ENCODE results near the gene MLF2. TPM values are rescaled to one million over a fixed set of nuclear protein-coding genes. Genes with fewer than 3 reads are reported as not detected.
A peak's percentile ranks its signal among the peaks of the same experiment; 100 is the strongest.

Gene MLF2
- polyA plus RNA-seq, 3 donors from 2014 or later = 102 to 165 (median 155) TPM

DNA sequence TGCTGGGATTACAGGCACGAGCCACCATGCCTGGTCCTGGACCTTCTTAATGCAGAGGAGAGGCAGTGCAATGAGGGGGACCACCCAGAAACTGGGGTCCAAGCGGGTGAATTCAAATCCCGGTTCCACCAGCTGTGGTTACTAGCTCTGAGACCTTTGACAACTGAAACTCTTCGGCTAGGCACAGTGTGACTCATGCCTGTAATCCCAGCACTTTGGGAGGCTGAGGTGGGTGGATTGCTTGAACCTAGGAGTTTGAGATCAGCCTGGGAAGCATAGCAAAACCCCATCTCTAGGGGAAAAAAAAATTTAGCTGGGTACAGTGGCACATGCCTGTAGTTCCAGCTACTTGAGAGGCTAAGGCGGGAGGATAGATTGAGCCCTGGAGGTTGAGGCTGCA lies 31.4 kb upstream of the MLF2 start:
- Mint-ChIP-seq H3K27me3 (ENCODE audit: low read depth in 3 of 3) (peaks cover 4 to 7% (median 6%) of the 10 kb centered on the region in 3 donors), H3K9me3 (no peaks in the 10 kb centered on the region), H3K4me3 (no peak overlapping the region), H3K36me3 (no peaks in the 10 kb centered on the region), H3K27ac (no peak overlapping the region), H3K4me1 (no peaks in the 10 kb centered on the region)
- DNase-seq = no peak

DNA sequence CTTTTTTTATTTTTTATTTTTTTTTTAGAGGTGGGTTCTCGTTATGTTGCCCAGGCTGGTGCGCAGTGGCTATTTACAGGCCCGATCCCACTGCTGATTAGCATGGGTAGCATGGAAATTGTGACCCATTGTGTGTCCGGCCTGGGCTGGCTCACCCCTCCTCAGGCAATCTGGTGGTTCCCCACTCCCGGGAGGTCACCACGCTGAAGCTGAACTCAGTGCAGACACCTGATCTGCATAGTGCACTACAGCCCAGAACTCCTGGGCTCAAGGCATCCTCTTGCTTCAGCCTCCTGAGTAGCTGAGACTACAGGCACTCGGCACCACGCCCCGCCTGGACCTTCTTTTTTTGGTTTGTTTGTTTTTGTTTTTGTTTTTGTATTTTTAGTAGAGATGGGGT lies 30.9 kb upstream of the MLF2 start:
- Mint-ChIP-seq H3K4me1 (peaks cover 3 to 4% of the 10 kb centered on the region in 2 donors), H3K9me3 (no peaks in the 10 kb centered on the region), H3K36me3 (no peaks in the 10 kb centered on the region), H3K27me3 (ENCODE audit: low read depth in 3 of 3) (peaks cover 1 to 7% (median 6%) of the 10 kb centered on the region in 3 donors), H3K27ac (no peak overlapping the region), H3K4me3 (no peak overlapping the region)
- no peak for DNase-seq

DNA sequence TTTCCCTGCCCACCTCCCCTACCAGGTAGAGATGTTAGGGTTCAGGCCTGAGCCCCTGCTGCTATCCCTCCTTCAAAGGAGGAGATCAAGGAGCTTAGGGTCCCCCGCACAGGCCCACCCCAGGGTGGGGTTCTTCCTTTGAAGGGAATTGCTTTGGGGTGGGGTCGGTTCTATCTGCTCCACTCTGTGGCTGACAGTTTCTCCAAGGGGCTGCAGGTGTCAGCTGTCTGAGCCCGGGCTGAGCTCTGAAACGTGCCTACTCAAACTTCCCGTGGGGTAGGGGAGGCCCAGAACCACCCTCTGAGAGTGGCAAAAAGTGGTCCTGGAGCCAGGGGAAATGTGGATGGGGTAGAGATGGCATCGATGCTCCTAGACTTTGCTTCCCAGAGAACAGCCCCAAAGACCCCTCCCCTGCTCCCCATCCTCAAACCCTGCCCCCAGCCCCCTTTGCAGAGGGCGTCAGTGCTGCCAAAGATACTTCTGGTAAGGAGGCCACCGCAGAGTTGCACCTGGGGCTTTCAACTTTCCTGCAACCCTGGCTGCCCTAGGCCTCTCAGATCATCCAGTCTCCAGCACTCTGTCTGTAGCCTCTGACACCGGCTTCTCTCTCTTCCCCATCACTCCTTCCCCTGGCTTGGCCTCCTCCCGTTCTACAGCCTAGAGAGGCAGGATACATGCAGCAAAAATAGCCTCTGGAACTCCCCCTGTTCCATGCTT lies 30.1 kb upstream of the MLF2 start:
- H3K9me3 Mint-ChIP-seq = no peaks in the 10 kb centered on the region
- peaks cover 8 to 11% of the 10 kb centered on the region in 2 donors for H3K4me1 Mint-ChIP-seq
- H3K27ac Mint-ChIP-seq = no peak overlapping the region
- DNase-seq = no peak
- H3K27me3 Mint-ChIP-seq (ENCODE audit: low read depth in 3 of 3) = peaks cover 5 to 11% (median 7%) of the 10 kb centered on the region in 3 donors
- H3K36me3 Mint-ChIP-seq = no peaks in the 10 kb centered on the region
- no peak overlapping the region for H3K4me3 Mint-ChIP-seq

DNA sequence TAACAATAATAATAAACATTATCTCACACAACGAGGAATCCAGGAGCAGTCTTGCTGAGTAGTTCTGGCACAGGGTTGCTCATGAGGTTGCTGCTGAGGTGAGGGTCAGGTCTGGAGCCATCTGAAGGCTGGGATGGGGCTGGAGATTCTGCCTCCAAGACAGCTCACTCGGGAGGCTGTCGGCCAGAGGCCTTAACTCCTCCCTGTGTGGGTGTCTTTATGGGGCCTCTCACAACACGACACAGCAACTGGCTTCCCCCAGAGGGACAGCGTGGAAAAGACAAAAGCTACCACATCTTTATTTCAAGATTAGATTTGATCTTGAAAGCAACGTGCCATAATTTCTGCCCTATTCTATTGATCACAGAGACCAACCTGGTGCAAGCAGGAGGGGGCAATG lies 29.2 kb upstream of the MLF2 start:
- Mint-ChIP-seq H3K36me3 (no peaks in the 10 kb centered on the region), H3K4me3 (no peak overlapping the region), H3K27ac (no peak overlapping the region), H3K9me3 (no peaks in the 10 kb centered on the region), H3K4me1 (peaks cover 8 to 11% of the 10 kb centered on the region in 2 donors), H3K27me3 (ENCODE audit: low read depth in 3 of 3) (peaks cover 5 to 11% (median 7%) of the 10 kb centered on the region in 3 donors)
- DNase-seq = no peak

DNA sequence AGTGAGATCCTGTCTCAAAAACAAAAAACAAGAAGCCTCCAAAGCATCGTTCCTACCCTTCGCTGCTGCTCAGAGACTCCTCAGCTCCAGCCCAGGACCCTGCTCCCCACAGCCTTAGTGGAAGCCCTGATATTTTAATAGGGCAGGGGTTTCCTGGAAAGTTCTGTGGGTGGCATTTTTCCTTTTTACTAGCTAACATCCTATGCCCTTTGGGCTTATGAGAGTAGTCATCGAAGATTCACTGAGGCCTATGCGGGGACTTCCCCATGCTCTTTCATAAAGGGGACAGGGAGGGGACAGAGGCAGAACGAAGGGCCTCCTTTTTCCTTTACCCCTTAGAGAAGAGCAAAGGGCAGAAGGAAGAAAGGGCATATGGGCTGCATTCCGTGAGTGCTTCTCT lies 27.6 kb upstream of the MLF2 start:
- DNase-seq = no peak
- H3K36me3 Mint-ChIP-seq = no peaks in the 10 kb centered on the region
- no peaks in the 10 kb centered on the region for H3K9me3 Mint-ChIP-seq
- H3K4me1 Mint-ChIP-seq = peaks cover 8 to 11% of the 10 kb centered on the region in 2 donors
- no peak overlapping the region for H3K4me3 Mint-ChIP-seq
- H3K27ac Mint-ChIP-seq = no peak overlapping the region
- H3K27me3 Mint-ChIP-seq (ENCODE audit: low read depth in 3 of 3) = peaks cover 7 to 9% (median 7%) of the 10 kb centered on the region in 3 donors

DNA sequence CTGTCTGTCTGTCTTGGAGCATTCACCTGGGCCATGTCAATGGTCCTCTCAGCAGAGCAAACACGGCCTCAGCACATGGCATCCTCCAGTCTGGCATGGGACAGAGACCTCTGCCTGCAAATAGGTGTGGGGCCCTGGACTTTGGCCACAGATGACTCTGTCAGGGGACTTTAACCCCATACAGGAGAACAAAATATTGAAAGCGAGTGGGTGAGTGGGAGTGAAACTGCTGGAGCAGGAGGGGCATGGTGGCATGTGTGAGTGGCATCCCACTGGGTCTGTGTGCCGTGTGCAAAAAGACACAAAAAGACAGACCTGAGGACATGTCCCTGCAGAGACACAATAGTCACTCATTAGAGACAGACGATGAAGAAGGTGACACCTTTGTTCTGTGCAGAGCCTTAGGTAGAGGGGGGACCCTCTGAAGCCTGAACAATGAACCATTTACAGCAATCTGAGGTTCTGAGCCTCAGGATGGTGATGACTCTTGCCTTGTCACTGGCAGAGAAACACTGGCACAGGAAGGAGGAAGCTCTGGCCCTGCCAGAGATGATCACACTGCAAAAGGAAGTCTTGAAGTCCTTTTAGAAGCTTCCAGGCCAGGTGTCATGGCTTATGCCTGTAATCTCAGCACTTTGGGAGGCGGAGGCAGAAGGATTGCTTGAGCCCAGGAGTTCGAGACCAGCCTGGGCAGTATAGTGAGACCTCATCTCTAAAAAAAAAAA lies 26.9 kb upstream of the MLF2 start:
- peaks cover 10 to 11% of the 10 kb centered on the region in 2 donors for H3K4me1 Mint-ChIP-seq
- H3K9me3 Mint-ChIP-seq = no peaks in the 10 kb centered on the region
- no peak overlapping the region for H3K4me3 Mint-ChIP-seq
- peaks cover 7 to 9% (median 8%) of the 10 kb centered on the region in 3 donors for H3K27me3 Mint-ChIP-seq (ENCODE audit: low read depth in 3 of 3)
- DNase-seq = no peak
- no peak overlapping the region for H3K27ac Mint-ChIP-seq
- H3K36me3 Mint-ChIP-seq = no peaks in the 10 kb centered on the region

DNA sequence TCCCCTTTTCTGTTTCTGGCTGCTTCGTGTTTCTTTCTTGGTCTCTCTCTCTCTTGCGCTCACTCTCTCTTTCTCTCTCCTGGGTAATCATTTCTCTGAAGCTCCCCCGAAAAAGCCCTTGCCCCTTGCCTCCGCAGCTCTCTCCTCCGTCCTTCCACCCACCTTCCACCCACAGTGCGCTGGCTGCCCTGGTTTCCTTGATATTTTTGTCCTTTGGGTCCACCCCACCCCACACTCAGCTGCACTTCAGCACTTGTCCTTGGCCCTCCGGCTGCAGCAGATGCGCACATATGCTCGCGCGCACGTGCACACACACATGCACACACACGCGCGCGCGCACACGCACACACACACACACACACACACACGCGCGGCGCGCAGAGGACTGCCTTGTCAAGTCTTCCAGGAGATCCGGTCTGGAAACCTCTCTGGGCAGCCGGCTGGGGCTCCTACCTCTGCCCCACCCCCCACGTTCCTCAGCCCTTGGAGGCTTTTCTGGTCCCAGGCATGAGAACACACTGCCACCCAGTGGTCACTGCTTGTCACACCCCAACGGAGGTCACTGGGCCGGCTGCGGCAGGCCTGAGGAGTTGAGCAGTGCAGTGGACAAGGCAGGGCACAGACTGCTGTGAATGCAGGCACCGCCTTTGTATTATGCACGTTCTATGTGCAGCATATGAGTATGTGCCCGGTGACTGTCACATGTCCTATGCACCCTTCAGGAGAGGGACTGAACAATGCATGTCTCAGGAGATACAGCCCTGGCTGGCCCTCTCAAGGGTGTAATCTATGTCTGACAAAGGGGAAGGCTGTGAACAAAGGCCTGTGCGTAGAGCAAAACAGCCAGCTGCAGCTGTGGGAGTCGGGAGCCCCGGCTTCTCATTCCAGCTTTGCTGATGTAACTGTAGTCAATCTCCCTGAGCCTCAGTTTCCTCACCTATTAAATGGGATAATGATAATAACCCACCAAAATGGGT lies 25.9 kb upstream of the MLF2 start:
- H3K4me3 Mint-ChIP-seq = peak overlapping the region; percentile 79 to 88 (median 81)
- peaks cover 7 to 11% (median 9%) of the 10 kb centered on the region in 3 donors for H3K27me3 Mint-ChIP-seq (ENCODE audit: low read depth in 3 of 3)
- peak; percentile 82 to 87 (median 84) for DNase-seq
- peaks cover 11 to 14% of the 10 kb centered on the region in 2 donors for H3K4me1 Mint-ChIP-seq
- no peaks in the 10 kb centered on the region for H3K36me3 Mint-ChIP-seq
- H3K9me3 Mint-ChIP-seq = no peaks in the 10 kb centered on the region
- peak overlapping the region in 5 of 6 donors; percentile 9 to 72 (median 65) for H3K27ac Mint-ChIP-seq

DNA sequence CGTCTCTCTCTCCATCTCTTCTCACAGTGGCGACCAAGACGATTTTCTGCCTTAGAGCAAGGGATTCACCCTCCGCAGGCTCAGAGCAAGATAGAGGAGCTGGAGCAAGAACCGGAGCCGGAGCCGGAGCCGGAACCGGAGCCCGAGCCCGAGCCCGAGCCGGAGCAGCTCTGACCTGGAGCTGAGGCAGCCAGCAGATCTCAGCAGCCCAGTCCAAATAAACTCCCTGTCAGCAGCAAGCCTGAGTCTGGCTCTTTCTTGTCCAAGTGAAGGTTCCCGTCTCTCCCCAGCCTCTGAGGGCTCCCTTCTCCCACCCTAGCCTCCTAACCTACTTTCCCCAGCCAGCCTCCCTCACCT lies 25.3 kb upstream of the MLF2 start:
- H3K4me1 Mint-ChIP-seq = peaks cover 11 to 14% of the 10 kb centered on the region in 2 donors
- H3K4me3 Mint-ChIP-seq = peak overlapping the region; percentile 79 to 88 (median 81)
- no peaks in the 10 kb centered on the region for H3K36me3 Mint-ChIP-seq
- H3K27ac Mint-ChIP-seq = peak overlapping the region in 2 of 6 donors; percentile 9 to 72
- no peaks in the 10 kb centered on the region for H3K9me3 Mint-ChIP-seq
- H3K27me3 Mint-ChIP-seq (ENCODE audit: low read depth in 3 of 3) = peaks cover 7 to 13% (median 9%) of the 10 kb centered on the region in 3 donors
- no peak for DNase-seq

DNA sequence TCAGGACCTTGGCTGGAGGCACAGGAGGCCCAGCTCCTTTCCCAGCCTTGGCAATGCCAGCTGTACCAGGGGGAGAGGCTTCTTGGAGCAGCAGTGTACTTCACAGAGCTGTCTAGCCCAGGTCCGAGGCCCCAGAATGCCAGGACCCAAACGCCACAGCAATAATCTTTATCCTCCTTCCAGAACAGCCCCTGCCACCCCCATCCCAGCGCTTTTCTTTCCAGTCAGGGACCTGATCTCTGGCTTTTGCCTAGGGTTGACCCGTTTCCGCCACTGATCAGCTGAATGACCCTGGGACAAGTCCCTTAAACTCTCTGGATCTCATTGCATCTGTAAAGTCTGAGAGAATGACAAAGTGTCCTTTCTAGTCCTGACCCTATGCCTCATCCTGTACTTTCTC lies 24.4 kb upstream of the MLF2 start:
- peak overlapping the region in 1 of 5 donors; percentile 4 for H3K4me3 Mint-ChIP-seq
- H3K27ac Mint-ChIP-seq = no peak overlapping the region
- H3K9me3 Mint-ChIP-seq = no peaks in the 10 kb centered on the region
- no peak for DNase-seq
- H3K4me1 Mint-ChIP-seq = peaks cover 11 to 14% of the 10 kb centered on the region in 2 donors
- no peaks in the 10 kb centered on the region for H3K36me3 Mint-ChIP-seq
- H3K27me3 Mint-ChIP-seq (ENCODE audit: low read depth in 3 of 3) = peaks cover 7 to 14% (median 9%) of the 10 kb centered on the region in 3 donors

DNA sequence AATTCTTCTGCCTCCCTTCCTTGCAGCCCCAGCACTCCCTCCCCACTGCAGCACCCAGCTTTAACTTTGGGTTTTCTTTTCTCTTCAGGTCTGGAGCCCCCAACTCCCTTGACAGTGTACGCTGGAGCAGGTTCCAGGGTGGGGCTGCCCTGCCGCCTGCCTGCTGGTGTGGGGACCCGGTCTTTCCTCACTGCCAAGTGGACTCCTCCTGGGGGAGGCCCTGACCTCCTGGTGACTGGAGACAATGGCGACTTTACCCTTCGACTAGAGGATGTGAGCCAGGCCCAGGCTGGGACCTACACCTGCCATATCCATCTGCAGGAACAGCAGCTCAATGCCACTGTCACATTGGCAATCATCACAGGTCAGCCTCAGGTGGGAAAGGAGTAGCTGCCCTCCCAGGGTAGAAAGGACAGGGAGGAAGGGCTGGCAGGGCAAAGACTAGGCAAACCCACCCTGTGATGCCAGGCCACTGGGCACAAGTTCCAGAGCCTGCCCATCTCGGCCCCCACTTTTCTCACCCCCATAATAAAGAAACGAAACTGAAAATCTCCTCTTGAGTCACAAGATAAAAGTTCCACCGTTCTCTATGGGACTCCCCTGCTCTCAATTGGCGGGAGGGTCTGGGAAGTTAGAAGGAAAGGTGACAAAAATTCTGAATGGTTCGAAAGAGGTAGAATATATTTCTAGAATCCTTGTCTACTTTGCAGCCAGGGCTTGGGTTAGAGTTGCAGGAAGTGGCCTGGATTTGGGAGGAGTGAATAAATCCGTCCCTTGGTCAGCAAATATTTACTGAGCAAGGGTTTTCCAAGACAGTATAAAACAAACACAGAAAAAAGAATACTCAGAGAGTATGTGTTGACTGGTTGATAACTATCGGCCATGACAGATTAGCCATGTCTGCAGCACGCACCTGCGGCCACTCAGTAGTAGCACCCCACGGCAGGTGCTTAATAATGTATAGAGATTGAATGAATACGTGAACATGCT lies 22.5 kb upstream of the MLF2 start:
- no peak for DNase-seq
- Mint-ChIP-seq H3K36me3 (no peaks in the 10 kb centered on the region), H3K4me1 (peaks cover 11 to 14% of the 10 kb centered on the region in 2 donors), H3K9me3 (no peaks in the 10 kb centered on the region), H3K4me3 (peak overlapping the region in 2 of 5 donors; percentile 40 to 90), H3K27ac (peak overlapping the region in 4 of 6 donors; percentile 67 to 96 (median 86)), H3K27me3 (ENCODE audit: low read depth in 3 of 3) (peaks cover 8 to 16% (median 12%) of the 10 kb centered on the region in 3 donors)

DNA sequence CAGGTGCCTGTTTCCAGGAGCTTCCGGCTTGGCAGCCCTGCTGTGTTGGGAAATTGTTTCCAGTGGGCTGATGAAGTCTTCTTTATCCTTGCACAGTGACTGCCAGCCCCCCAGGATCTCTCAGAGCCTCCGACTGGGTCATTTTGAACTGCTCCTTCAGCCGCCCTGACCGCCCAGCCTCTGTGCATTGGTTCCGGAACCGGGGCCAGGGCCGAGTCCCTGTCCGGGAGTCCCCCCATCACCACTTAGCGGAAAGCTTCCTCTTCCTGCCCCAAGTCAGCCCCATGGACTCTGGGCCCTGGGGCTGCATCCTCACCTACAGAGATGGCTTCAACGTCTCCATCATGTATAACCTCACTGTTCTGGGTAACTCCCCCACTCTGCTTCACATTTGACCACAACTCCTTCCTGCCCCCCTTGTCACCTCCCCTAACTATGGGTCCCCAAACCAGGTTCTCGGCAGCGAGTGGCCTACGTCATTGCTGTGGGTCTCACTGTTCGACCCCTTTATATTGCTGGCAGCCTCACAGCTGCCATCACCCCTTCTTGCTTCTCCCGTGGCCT lies 21.6 kb upstream of the MLF2 start:
- peaks cover 8 to 17% (median 12%) of the 10 kb centered on the region in 3 donors for H3K27me3 Mint-ChIP-seq (ENCODE audit: low read depth in 3 of 3)
- H3K4me1 Mint-ChIP-seq = peaks cover 11 to 14% of the 10 kb centered on the region in 2 donors
- peak in 1 of 3 donors; percentile 76 for DNase-seq

DNA sequence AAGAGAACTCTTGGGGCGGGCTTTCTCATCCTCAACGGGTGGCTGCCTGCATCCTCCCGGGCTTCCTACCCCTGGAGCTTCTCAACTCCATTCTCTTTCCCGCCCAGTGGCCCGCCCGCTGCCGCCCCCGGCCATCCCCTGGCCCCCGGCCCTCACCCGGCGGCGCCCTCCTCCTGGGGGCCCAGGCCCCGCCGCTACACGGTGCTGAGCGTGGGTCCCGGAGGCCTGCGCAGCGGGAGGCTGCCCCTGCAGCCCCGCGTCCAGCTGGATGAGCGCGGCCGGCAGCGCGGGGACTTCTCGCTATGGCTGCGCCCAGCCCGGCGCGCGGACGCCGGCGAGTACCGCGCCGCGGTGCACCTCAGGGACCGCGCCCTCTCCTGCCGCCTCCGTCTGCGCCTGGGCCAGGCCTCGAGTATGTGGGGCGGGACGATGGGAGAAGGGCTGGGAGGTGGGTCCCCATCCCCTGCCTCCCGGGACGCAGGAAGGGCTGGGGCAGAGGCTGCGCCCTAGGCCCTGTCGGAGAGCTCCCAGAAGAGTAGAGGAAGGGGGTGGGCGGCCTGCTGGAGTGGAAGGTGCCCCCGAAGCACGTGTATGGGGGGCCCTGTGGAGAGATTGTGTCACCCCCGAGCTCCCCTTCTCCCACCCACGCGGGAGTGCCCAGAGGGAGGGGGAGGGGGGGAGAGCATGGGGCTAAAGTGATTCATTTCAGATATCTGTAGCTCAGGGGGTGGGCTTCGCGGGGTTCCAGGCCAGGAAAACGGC lies 20.8 kb upstream of the MLF2 start:
- Mint-ChIP-seq H3K9me3 (no peaks in the 10 kb centered on the region), H3K27me3 (ENCODE audit: low read depth in 3 of 3) (peaks cover 9 to 15% (median 13%) of the 10 kb centered on the region in 3 donors), H3K4me1 (peaks cover 6 to 11% of the 10 kb centered on the region in 2 donors), H3K36me3 (no peaks in the 10 kb centered on the region), H3K27ac (peak overlapping the region in 2 of 6 donors; percentile 93 to 96), H3K4me3 (peak overlapping the region in 1 of 5 donors; percentile 90)
- no peak for DNase-seq

More for the DNA sequence above, 21.6 kb upstream of the MLF2 start:
- no peaks in the 10 kb centered on the region for H3K36me3 Mint-ChIP-seq
- H3K9me3 Mint-ChIP-seq = no peaks in the 10 kb centered on the region
- H3K27ac Mint-ChIP-seq = peak overlapping the region in 5 of 6 donors; percentile 28 to 96 (median 78)
- peak overlapping the region; percentile 40 to 90 (median 45) for H3K4me3 Mint-ChIP-seq

All from immature natural killer cell (primary cell).